ENCODE data around the gene ZC3HAV1.
"Not testable (repeated sequence)": the region's sequence is repeated elsewhere in the genome, so short reads cannot be mapped to it uniquely, and the experiment has no call there.

ZC3HAV1 gene

GRCh38 chr7:139079861-139080260 is 29.7 kb downstream of the ZC3HAV1 start:
- Histone ChIP-seq H4K20me1 (ENCODE audit: insufficient read depth, low read length) (peaks cover 64% of the 10 kb centered on the region), H3K4me3 (ENCODE audit: low read depth in 1 of 2, low read length in 2 of 2) (no peak overlapping the region), H3K9me3 (ENCODE audit: insufficient read depth, low read length, severe bottlenecking) (no peaks in the 10 kb centered on the region), H3K27ac (ENCODE audit: low read length) (0 out of 2 replicates have a peak overlapping the region, but pooled peaks have one; percentile 22), H3K79me2 (ENCODE audit: insufficient read depth, low read length) (peaks cover 78% of the 10 kb centered on the region), H2AFZ (ENCODE audit: low read depth, low read length) (no peak overlapping the region), H3K4me1 (ENCODE audit: insufficient read depth, low read length) (peaks cover 8% of the 10 kb centered on the region), H3K9ac (ENCODE audit: low read depth, low read length) (no peak overlapping the region), H3K36me3 (ENCODE audit: insufficient read depth, low read length) (peaks cover 100% of the 10 kb centered on the region), H3K27me3 (ENCODE audit: insufficient read depth, low read length, poor library complexity) (no peaks in the 10 kb centered on the region), H3K4me2 (ENCODE audit: insufficient read depth, low read length) (no peak overlapping the region)
- DNase-seq (no peak), ATAC-seq (ENCODE audit: insufficient read depth, low read depth) (no peak)
- TF ChIP-seq EZH2 (IDR thresholded peaks at IDR 0.05; ENCODE audit: borderline replicate concordance, low read depth, low read length, severe bottlenecking) (no peak), CTCF (IDR thresholded peaks at IDR 0.05; ENCODE audit: borderline replicate concordance, extremely low read depth, low read length, poor library complexity, severe bottlenecking) (no peak)

- TF ChIP-seq CTCF (IDR thresholded peaks at IDR 0.05; ENCODE audit: borderline replicate concordance, extremely low read depth, low read length, poor library complexity, severe bottlenecking) (no peak), EZH2 (IDR thresholded peaks at IDR 0.05; ENCODE audit: borderline replicate concordance, low read depth, low read length, severe bottlenecking) (no peak)
- no peak for ATAC-seq (ENCODE audit: insufficient read depth, low read depth)
- H4K20me1 ChIP-seq (ENCODE audit: insufficient read depth, low read length), result peaks cover 58% of the 10 kb centered on the region
- H2AFZ ChIP-seq (ENCODE audit: low read depth, low read length), result no peak overlapping the region
- H3K27ac ChIP-seq (ENCODE audit: low read length), result peak overlapping the region; percentile 8; the same call in 1 of the 2 replicates
- H3K36me3 ChIP-seq (ENCODE audit: insufficient read depth, low read length), result peaks cover 98% of the 10 kb centered on the region
- no peaks in the 10 kb centered on the region for H3K9me3 ChIP-seq (ENCODE audit: insufficient read depth, low read length, severe bottlenecking)
- H3K27me3 ChIP-seq (ENCODE audit: insufficient read depth, low read length, poor library complexity), result no peaks in the 10 kb centered on the region
- H3K4me1 ChIP-seq (ENCODE audit: insufficient read depth, low read length), result peaks cover 17% of the 10 kb centered on the region
- no peak overlapping the region for H3K4me3 ChIP-seq (ENCODE audit: low read depth in 1 of 2, low read length in 2 of 2)
- H3K4me2 ChIP-seq (ENCODE audit: insufficient read depth, low read length), result no peak overlapping the region
- H3K9ac ChIP-seq (ENCODE audit: low read depth, low read length), result no peak overlapping the region
- peaks cover 78% of the 10 kb centered on the region for H3K79me2 ChIP-seq (ENCODE audit: insufficient read depth, low read length)
- no peak for DNase-seq
These were observed 30.6 kb downstream of the ZC3HAV1 start for GRCh38 chr7:139078911-139079310.

GRCh38 chr7:139078399-139078798 is 31.1 kb downstream of the ZC3HAV1 start:
- peaks cover 56% of the 10 kb centered on the region for H4K20me1 ChIP-seq (ENCODE audit: insufficient read depth, low read length)
- ATAC-seq (ENCODE audit: insufficient read depth, low read depth) (no peak), DNase-seq (no peak)
- H3K36me3 ChIP-seq (ENCODE audit: insufficient read depth, low read length), result peaks cover 98% of the 10 kb centered on the region
- H3K9ac ChIP-seq (ENCODE audit: low read depth, low read length), result no peak overlapping the region
- TF ChIP-seq EZH2 (IDR thresholded peaks at IDR 0.05; ENCODE audit: borderline replicate concordance, low read depth, low read length, severe bottlenecking) (no peak), CTCF (IDR thresholded peaks at IDR 0.05; ENCODE audit: borderline replicate concordance, extremely low read depth, low read length, poor library complexity, severe bottlenecking) (no peak)
- H3K79me2 ChIP-seq (ENCODE audit: insufficient read depth, low read length), result peaks cover 76% of the 10 kb centered on the region
- no peak overlapping the region for H2AFZ ChIP-seq (ENCODE audit: low read depth, low read length)
- no peaks in the 10 kb centered on the region for H3K27me3 ChIP-seq (ENCODE audit: insufficient read depth, low read length, poor library complexity)
- no peaks in the 10 kb centered on the region for H3K9me3 ChIP-seq (ENCODE audit: insufficient read depth, low read length, severe bottlenecking)
- H3K4me1 ChIP-seq (ENCODE audit: insufficient read depth, low read length), result peaks cover 22% of the 10 kb centered on the region
- H3K4me2 ChIP-seq (ENCODE audit: insufficient read depth, low read length), result no peak overlapping the region
- no peak overlapping the region for H3K4me3 ChIP-seq (ENCODE audit: low read depth in 1 of 2, low read length in 2 of 2)
- H3K27ac ChIP-seq (ENCODE audit: low read length), result peak overlapping the region; percentile 8; the same call in 1 of the 2 replicates

- not testable (repeated sequence) for H2AFZ ChIP-seq (ENCODE audit: low read depth, low read length); H3K9me3 ChIP-seq (ENCODE audit: insufficient read depth, low read length, severe bottlenecking); ATAC-seq (ENCODE audit: insufficient read depth, low read depth); H3K4me2 ChIP-seq (ENCODE audit: insufficient read depth, low read length); H3K27me3 ChIP-seq (ENCODE audit: insufficient read depth, low read length, poor library complexity); DNase-seq; H3K27ac ChIP-seq (ENCODE audit: low read length); H3K9ac ChIP-seq (ENCODE audit: low read depth, low read length); H3K4me3 ChIP-seq (ENCODE audit: low read depth in 1 of 2, low read length in 2 of 2)
- peaks cover 98% of the 10 kb centered on the region for H3K36me3 ChIP-seq (ENCODE audit: insufficient read depth, low read length)
- H4K20me1 ChIP-seq (ENCODE audit: insufficient read depth, low read length), result peaks cover 55% of the 10 kb centered on the region
- peaks cover 73% of the 10 kb centered on the region for H3K79me2 ChIP-seq (ENCODE audit: insufficient read depth, low read length)
- H3K4me1 ChIP-seq (ENCODE audit: insufficient read depth, low read length), result peaks cover 29% of the 10 kb centered on the region
These were observed 31.8 kb downstream of the ZC3HAV1 start for GRCh38 chr7:139077706-139078105.
